Thyroid gland (tissue), 4 donors: ENCODE measurements around the gene ZNF699. TPM values are rescaled to one million over a fixed set of nuclear protein-coding genes. Genes with fewer than 3 reads are reported as not detected.

Source experiments
- DNase-seq, 2 donors: peaks; one replicate each; pipeline ENCODE4 v3.0.0-alpha.2; 2019
- H3K27ac ChIP-seq, 3 donors: fragments of 200-600 bp; sonication (generic); 1 replicate in 2 of 3; 2 replicates in 1 of 3; pipeline ENCODE4 v1.5.1; 2016 to 2019; ENCODE audit warnings: mild to moderate bottlenecking in 1 of 3, moderate library complexity in 1 of 3
- H3K27me3 ChIP-seq: fragments of 200-600 bp; sonication (generic); one replicate; pipeline ENCODE4 v1.5.1; 2019
- H3K36me3 ChIP-seq, 2 donors: fragments of 200-600 bp; sonication (generic); one replicate each; pipeline ENCODE4 v1.5.1; 2016 to 2019
- H3K4me1 ChIP-seq, 2 donors: fragments of 200-600 bp; sonication (generic); one replicate each; pipeline ENCODE4 v1.5.1; 2017 to 2019
- H3K4me3 ChIP-seq, 3 donors: fragments of 200-600 bp; sonication (generic); replicated peaks in 1 of 3; 1 replicate in 2 of 3; 2 replicates in 1 of 3; pipeline ENCODE4 v1.5.1; 2016; ENCODE audit warnings: mild to moderate bottlenecking in 1 of 3
- H3K9me3 ChIP-seq: fragments of 200-600 bp; sonication (generic); one replicate; pipeline ENCODE4 v1.5.1; 2017
- POLR2A ChIP-seq, 2 donors: fragments of 450-650 bp; IDR thresholded peaks; one replicate each; pipeline ENCODE4 v1.6.1; 2017; ENCODE audit warnings: antibody characterized with exemption in 2 of 2, mild to moderate bottlenecking in 2 of 2, moderate library complexity in 1 of 2
- WGBS, 2 donors: methylation state at CpG; one replicate each; pipeline ENCODE4 v1.1.5; 2017; 5-methylcytosine and 5-hydroxymethylcytosine counted together
- intact Hi-C: fragments of 100-400 bp; cut with DNase I; formaldehyde crosslinking; loops from one replicate; pipeline ENCODE4 v1.15.1; 2023
- total RNA-seq, 4 donors: library from RNA; depleted of rRNA; stranded (reverse); fragments of >200 nt; gene quantifications; one replicate each; pipeline ENCODE4 v1.2.3, GENCODE V29; 2016
- TF ChIP-seq, protein P1 (sequence below), 6 experiments: fragments of 200-600 bp in 3 of 6; fragments of 450-650 bp in 3 of 6; sonication (generic) in 3 of 6; IDR thresholded peaks; one replicate each; pipeline ENCODE4 v1.5.1; 2016 to 2019; ENCODE audit warnings: antibody characterized with exemption in 6 of 6, mild to moderate bottlenecking in 2 of 6, inconsistent platforms in 1 of 6, moderate library complexity in 1 of 6

Gene ZNF699
- total RNA-seq, 4 donors from 2014 or later = 11.6 to 17.4 (median 13.8) TPM

DNA sequence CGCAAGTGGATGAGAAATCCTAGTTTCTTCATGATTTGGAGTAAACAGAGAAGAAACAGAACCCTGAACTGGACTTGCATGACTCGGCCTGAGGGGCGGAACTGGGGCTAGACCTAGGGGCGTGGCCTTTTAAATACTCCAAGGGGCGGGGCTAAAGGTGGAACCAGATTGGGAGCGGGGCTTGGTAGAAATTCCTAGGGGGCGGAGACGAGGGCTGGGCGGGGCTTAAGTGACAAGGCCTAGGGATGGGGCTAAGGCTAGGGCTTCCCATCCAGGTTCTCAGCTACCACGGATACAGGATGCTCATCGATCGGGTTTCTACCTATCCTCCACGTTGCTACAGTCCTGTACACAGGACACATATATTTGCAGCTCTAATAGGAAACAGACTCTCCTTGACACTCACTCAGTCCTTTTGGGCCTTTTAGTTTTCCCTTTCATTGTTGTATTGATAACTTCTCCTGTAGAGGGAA is 372 bp upstream of the ZNF699 start:
- DNase-seq = peak; percentile 91 to 92
- intact Hi-C loops = no loop called here
- no peaks in the 10 kb centered on the region for H3K27me3 ChIP-seq
- peak overlapping the region; percentile 43 to 75 (median 72) for H3K4me3 ChIP-seq
- no peak for TF ChIP-seq POLR2A (IDR thresholded peaks at IDR 0.05)
- TF ChIP-seq, protein P1, sequence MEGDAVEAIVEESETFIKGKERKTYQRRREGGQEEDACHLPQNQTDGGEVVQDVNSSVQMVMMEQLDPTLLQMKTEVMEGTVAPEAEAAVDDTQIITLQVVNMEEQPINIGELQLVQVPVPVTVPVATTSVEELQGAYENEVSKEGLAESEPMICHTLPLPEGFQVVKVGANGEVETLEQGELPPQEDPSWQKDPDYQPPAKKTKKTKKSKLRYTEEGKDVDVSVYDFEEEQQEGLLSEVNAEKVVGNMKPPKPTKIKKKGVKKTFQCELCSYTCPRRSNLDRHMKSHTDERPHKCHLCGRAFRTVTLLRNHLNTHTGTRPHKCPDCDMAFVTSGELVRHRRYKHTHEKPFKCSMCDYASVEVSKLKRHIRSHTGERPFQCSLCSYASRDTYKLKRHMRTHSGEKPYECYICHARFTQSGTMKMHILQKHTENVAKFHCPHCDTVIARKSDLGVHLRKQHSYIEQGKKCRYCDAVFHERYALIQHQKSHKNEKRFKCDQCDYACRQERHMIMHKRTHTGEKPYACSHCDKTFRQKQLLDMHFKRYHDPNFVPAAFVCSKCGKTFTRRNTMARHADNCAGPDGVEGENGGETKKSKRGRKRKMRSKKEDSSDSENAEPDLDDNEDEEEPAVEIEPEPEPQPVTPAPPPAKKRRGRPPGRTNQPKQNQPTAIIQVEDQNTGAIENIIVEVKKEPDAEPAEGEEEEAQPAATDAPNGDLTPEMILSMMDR (IDR thresholded peaks at IDR 0.05) = no peak
- no peaks in the 10 kb centered on the region for H3K36me3 ChIP-seq
- H3K4me1 ChIP-seq = peaks cover 8 to 9% of the 10 kb centered on the region in 2 donors
- 6 to 10% methylated on average over 13 of the region's 13 CpGs for WGBS, 2 donors
- H3K9me3 ChIP-seq = no peaks in the 10 kb centered on the region
- H3K27ac ChIP-seq = peak overlapping the region; percentile 67 to 93 (median 91)

DNA sequence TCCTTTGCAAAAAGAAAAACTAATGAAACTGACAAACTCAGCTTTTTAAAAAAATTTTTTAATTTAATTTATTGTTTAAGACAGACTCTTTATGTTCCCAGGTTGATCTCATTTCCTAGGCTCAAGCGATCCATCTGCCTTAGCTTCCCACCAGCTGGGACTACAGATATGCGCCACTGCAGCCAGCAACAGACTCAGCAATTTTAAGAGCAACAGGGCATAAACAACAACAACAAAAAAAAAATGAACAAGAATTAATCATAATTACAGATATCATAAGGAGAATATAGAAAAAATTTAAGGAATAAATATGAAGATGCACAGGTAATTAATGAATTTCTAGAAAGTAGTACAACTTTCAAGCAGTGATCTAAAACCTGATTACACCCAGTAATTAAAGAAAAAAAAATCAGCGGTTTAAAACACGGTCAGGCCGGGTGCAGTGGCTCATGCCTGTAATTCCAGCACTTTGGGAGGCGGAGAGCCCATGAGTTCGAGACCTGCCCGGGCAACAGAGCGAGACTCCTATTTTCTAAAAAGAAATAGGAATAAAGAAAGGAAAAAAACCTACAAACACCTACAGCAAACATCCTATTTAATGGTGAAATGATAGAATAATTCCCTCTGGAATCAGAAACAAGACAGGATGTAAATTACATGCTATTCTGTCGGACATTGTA is 1.4 kb downstream of the ZNF699 start:
- H3K4me3 ChIP-seq = no peak overlapping the region
- no peaks in the 10 kb centered on the region for H3K27me3 ChIP-seq
- H3K4me1 ChIP-seq = peaks cover 8 to 9% of the 10 kb centered on the region in 2 donors
- no peak for TF ChIP-seq POLR2A (IDR thresholded peaks at IDR 0.05)
- TF ChIP-seq, protein P1 (IDR thresholded peaks at IDR 0.05) = no peak
- no peak for DNase-seq
- H3K36me3 ChIP-seq = peaks cover 10% of the 10 kb centered on the region in 2 donors
- intact Hi-C loops = no loop called here
- no peak overlapping the region for H3K27ac ChIP-seq
- H3K9me3 ChIP-seq = no peaks in the 10 kb centered on the region
- 68% methylated on average over 10 of the region's 10 CpGs for WGBS, 2 donors

DNA sequence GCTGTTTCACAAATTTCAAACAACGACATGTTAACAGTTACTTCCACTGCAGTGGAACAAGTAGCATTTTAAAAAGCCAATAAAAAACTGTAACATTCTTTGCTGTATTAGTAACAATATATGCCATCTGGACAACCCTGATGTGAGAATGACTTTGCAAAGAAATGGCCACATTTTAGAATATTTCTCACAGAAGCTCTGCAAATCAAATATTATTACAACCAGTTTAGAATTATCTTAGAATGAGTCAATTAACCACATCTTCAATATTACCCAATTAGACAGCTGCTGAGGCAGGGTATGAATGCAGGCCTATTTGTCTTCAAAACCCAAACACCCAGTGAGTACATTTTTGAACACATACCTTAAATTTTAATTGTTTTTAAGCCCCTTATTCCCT is 3.2 kb downstream of the ZNF699 start:
- peaks cover 22 to 25% of the 10 kb centered on the region in 2 donors for H3K36me3 ChIP-seq
- intact Hi-C loops = no loop called here
- H3K27ac ChIP-seq = no peak overlapping the region
- TF ChIP-seq POLR2A (IDR thresholded peaks at IDR 0.05) = no peak
- TF ChIP-seq, protein P1 (IDR thresholded peaks at IDR 0.05) = no peak
- no peaks in the 10 kb centered on the region for H3K27me3 ChIP-seq
- H3K4me3 ChIP-seq = no peak overlapping the region
- WGBS, 2 donors = 79 to 100% methylated on average over 1 of the region's 1 CpG
- H3K9me3 ChIP-seq = no peaks in the 10 kb centered on the region
- peaks cover 8 to 9% of the 10 kb centered on the region in 2 donors for H3K4me1 ChIP-seq
- DNase-seq = no peak

DNA sequence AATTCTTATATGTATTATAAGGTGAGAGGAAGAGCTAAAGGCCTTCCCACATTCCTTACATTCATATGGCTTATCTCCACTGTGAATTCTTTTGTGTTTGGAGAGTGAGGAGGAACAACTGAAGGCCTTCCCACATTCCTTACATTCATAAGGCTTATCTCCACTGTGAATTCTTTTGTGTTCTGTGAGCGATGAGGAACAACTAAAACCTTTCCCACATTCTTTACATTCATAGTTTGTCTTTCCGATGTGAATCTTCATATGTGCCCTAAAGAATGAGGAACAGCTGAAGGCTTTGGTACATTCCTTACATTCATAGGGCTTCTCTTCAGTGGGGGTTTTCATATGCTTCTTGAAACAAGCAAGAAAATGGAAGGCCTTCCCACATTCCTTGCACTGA is 13.3 kb downstream of the ZNF699 start:
- Histone ChIP-seq H3K36me3 (peaks cover 50 to 59% of the 10 kb centered on the region in 2 donors), H3K4me1 (no peaks in the 10 kb centered on the region), H3K27me3 (no peaks in the 10 kb centered on the region), H3K4me3 (no peak overlapping the region), H3K9me3 (no peaks in the 10 kb centered on the region), H3K27ac (no peak overlapping the region)
- intact Hi-C loops = no loop called here
- TF ChIP-seq POLR2A (IDR thresholded peaks at IDR 0.05) = no peak
- TF ChIP-seq, protein P1 (IDR thresholded peaks at IDR 0.05) = no peak
- DNase-seq = no peak
- WGBS, 2 donors = 94 to 96% methylated on average over 2 of the region's 2 CpGs

DNA sequence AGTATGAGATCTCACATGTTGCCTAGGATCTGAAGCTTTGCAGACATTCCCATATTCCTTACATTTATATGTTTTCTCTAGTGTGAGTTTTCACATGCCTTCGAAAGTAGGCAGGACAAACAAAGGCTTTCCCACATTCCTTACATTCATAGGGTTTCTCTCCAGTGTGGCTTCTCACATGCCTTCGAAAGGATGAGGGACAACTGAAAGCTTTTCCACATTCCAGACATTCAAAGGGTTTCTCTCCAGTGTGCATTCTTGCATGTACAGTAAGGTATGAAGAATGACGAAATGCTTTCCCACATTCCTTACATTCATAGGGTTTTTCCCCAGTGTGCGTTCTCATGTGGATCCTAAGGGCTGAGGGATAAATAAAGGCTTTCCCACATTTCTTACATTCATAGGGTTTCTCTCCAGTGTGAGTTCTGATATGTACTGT is 14.2 kb downstream of the ZNF699 start:
- H3K27me3 ChIP-seq = no peaks in the 10 kb centered on the region
- 94 to 97% methylated on average over 4 of the region's 4 CpGs for WGBS, 2 donors
- H3K36me3 ChIP-seq = peaks cover 41 to 50% of the 10 kb centered on the region in 2 donors
- TF ChIP-seq, protein P1 (IDR thresholded peaks at IDR 0.05) = no peak
- TF ChIP-seq POLR2A (IDR thresholded peaks at IDR 0.05) = no peak
- H3K4me3 ChIP-seq = no peak overlapping the region
- intact Hi-C loops = no loop called here
- no peak for DNase-seq
- no peaks in the 10 kb centered on the region for H3K9me3 ChIP-seq
- no peak overlapping the region for H3K27ac ChIP-seq
- H3K4me1 ChIP-seq = no peaks in the 10 kb centered on the region
